ENCODE measurements around the gene CISD1.

CISD1 gene

DNA sequence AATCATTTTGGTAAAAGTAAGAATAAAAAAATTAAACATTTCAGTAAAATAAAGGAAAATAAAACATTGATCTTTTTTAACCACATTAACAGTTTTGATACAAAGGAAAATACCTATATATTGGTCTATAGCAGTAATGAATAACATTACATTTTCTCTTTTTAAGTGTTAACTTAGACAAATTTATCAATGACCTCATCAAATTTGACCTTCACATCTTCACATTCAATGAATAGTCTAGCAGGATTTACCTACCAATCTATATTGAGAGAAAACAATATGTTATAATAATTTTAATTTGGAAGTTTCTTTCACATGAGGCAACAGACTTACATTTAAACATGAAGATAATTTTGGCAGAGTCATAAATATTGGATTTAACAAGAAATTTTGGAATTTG, 47.9 kb downstream of the CISD1 start:
- no peak for DNase-seq

DNA sequence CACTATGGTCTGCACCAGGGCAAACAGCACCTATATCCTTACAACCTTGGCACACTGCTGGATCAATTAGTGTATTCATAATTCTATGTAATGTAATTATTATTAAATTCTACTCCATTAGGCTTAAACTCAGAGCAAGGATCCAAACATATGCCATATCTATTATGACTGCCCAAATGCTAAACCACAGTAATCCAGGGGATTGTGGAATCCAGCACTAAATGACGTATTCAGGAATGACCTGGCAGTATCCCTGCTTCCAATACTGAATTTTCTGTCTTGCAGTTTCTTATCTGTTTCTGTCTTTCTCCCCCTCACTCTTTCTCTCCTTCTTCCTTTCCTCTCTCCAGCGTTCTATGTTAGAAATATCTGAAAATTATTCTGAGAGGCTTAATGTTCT, 49.4 kb downstream of the CISD1 start:
- no peak for DNase-seq

DNA sequence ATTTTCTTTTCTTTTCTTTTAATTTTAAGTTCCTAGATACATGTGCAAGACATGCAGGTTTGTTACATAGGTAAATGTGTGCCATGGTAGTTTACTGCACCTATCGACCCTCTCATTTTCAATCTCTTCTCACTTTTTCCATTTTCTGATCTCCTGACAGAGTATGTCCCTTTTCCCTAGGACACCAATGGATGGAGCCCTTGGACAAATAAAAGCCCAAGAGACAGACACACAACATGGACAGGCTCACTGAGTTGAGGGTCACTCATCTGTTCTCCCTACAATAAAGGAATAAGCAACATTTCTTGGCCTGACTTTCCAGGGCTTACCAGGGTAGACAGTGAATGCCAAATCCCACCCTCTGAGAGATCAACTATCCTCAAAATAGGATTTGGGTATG, 50.6 kb downstream of the CISD1 start:
- no peak for DNase-seq

DNA sequence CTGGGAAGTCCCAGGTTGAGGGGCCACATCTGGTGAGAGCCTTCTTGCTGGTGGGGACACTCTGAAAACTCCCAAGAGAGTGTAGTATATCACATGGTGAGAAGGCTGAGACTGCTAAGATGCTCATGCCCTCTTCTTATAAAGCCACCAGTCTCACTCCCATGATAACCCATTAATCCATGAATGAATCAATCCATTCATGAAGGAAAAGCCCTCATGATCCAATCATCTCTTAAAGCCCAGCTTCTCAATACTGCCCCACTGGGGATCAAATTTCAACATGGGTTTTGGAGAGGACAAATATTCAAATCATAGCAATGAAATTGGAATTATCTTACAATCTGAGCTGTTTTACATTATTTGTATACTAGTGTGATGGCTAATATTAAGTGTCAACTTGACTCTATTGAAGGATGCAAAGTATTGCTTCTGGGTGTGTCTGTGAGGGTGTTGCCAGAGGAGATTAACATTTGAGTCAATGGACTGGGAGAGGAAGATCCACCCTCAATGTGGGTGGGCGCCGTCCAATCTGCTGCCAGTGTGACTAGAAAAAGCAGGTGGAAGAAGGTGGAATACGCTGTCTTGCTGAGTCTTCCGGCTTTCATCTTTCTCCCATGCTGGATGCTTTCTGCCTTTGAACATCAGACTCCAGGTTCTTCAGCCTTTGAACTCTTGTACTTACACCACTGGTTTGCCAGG, 51.5 kb downstream of the CISD1 start:
- DNase-seq: no peak

DNA sequence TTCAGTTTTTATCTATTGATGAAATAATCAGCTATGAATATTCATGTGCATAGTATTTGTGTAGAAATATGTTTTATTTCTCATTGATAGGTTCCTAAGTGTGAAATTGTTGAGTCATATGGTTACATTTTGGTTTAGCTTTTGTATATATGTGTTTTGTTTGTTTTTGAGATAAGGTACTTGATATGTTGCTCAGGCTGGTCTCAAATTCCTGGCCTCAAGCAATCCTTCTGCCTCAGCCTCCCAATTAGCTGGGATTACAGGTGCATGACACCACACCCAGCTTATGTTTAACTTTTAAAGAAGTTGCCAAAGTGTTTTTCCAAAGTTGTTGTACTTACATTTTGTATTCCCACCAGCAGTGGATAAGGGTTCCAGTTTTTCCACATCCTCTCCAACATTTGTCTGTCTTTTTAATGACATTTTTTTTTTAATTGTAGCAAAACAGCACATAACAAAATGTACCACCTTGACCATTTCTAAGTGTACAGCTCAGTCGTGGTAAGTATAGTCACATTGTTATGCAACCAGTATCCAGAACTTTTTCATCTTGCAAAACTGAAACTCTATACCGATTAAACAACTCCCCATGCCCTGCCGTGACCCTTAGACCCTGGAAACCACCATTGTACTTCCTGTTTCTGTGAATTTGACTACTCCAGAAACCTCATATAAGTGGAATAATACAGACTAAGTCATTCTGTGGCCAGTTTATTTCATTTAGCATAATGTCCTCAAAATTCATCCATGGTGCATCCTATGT, 53.3 kb downstream of the CISD1 start:
- DNase-seq: no peak

DNA sequence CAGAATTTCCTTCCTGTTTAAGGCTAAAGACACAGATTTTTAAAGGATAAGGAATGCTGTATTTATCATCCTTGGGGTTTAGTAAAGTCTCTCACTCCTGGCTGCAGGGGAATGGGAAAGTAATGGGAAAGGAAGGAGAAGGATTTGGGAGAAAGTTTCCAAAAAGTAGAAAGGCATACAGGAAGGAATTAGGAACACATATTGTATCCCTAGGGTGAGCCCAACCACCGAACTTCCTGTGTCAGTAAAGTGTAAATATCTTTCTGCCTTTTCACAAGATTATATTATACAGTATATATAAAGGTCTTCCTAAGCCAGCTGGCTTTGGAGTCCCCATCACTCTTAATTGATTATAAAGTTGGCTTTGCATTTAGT, 53.9 kb downstream of the CISD1 start:
- no peak for DNase-seq

DNA sequence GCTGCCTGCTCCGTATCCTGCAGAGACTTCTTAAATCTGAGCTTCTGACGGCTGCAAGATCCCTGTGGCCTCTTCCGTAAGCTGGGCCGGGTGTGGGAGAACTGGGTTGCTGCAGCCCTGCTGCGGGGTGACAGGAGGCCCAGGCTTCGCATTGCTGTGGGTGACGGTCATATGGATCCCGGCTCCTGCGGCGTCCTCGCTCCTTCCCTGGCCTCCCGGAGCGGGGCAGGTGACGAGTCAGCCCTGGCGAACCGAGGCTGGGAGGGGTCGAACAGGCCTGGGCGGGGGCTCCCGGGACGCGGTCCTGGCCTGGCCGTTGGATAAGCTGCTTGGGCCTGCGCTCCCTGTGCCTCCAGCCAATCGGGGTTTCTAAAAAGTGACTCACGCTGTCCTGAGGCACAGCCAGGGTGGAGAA, 58.0 kb downstream of the CISD1 start:
- DNase-seq: no peak

DNA sequence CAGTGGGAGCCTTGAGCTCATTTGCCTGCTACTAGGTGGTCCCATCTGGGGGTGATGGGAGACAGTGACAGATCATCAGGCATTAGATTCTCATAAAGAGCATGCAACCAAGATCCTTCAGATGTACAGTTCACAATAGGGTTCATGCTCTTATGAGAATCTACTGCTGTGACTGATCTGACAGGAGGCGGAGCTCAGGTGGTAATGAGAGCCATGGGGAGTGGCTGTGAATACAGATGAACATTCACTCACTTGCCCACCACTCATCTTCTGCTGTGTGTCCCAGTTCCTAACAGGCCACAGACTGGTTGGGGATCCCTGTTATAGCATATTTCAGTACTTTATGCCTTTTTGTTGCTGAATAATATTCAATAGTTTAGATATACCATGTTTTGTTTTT, 59.3 kb downstream of the CISD1 start:
- no peak for DNase-seq

DNA sequence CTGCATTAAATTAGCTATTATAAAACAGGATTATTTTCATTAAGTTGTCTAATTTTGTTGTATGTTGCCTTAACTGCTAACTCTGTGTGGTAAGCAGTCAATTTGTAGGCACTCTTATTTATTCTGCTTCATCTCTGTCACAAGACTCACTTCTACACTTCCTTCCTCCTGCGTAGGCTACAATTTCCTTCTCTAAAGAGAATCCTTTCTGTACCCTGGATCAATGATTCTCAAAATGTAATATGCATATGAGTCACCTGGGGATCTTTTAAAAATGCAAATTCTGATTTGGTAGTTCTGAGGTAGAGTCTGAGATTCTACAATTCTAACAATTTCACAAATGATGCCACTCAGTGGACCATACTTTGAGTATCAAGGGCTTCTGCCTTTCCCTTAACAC, 61.5 kb downstream of the CISD1 start:
- no peak for DNase-seq

DNA sequence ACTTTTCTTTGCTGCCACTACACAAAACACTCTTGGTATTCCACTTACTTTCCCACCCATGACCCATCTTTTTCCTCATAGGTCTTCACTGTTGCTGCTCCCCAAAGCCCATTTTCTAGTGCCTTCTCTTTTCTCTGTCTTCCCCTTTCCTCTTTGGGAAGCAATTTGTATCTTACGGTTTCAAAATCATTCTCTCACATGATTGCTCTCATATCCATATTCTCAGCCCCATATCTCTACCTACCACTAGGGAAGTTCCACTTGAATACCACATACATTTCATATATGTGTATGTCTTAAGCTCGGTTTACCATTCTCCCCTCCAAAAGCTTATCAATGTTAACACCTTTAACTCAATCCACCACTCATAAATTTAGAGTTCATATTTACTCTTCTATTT, 62.7 kb downstream of the CISD1 start:
- no peak for DNase-seq

DNA sequence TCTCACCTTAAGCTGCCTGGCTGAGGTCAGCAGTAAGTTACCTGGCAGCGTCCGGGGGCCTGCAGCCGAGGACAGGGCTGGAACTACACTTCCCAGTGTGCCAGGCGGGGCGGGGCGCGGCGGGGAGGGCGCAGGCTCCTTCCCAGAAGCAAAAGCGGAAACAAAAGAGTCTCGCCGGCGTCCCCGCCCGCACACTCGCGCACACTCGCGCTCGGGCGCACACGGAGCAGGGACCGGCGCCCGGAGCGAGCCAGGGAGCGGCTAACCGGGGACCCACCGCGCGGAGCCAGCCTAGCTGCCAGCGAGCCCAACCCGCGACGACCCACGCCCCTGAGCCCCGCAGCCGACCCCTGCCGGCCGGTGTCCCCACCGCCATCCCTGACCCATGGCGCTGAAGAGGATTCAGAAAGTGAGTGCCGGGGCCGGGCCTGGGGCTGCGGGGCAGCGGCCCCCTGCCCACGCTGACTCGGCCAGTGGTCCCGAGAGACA, 65.9 kb downstream of the CISD1 start, which contains the start of gene UBE2D1:
TSS of gene UBE2D1 (plus strand) at position 190 of the 489 bp plus-strand sequence. CDS start at position 386, 196 bp downstream.
- DNase-seq: peak; percentile 68

DNA sequence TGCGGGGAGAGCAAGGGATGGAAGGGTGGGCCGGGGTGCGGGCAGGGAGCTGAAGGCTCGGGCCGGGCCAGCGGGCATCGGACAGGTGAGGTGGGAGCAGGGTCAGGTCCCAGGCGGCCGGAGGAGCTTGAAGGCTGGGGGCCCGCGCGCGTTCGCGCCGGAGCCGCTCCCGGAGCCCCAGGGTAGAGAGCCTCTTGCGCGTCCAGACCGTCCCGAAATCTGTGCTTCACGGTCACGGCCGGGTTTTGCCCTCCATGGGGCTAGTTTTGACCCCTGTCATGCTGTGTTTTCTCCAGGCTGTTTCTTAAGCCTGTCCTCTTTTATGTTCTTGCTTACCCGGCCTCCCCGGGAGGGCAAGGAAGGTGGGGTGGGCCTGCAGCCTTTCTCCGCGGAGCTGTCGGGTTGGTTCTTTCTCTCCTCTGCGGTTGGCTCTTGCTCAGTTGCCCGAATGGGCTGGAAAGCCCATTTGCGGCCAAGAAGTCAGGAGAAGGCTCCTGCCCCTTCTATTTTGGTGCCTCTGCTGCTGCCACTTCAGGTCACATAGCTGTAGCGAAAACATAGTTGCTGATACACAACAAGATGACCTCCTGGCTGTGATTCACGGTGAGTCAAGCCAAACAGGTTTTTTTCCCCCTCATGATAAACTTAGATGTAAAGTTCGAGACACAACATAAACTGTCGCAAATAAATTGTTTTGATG, 66.5 kb downstream of the CISD1 start:
- DNase-seq: peak; percentile 23

DNA sequence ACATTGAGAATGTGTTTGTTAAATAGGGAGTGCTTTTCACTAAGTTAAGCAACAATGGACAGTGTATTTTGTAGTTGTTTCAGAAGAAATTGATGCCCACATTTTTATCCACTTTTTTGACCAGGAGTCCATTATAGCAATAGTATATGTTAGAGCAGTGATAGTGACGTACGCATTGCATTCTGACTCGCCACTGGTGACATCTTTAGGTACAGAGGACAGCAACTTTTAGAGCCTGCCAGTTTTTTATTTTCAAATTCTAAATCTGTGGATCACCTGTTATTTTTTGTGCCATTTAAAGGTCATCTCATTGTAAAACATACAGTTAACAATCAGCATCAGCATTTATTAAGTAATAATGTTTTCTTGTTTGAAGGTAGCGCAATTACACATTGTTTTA, 67.3 kb downstream of the CISD1 start:
- no peak for DNase-seq

All from NCI-H1105 treated with DMSO at 0.1 percent for 48 hours (cell line).